H1 (cell line): Measurements from ENCODE around the gene KCTD19. TPM values are rescaled to one million over a fixed set of nuclear protein-coding genes. Genes with fewer than 3 reads are reported as not detected.

Experiments used
- EGR1 ChIP-seq: IDR thresholded peaks from 2 replicates; pipeline ENCODE4 v1.6.1; 2011; ENCODE audit warnings: low read depth, low read length, borderline replicate concordance
- PHF8 ChIP-seq: fragments of 200-600 bp; sonication (generic); conservative IDR thresholded peaks from 2 replicates; pipeline ENCODE4 v1.7.1; 2012; ENCODE audit warnings: low read depth, mild to moderate bottlenecking, inconsistent platforms, low read length, moderate library complexity
- RXRA ChIP-seq: IDR thresholded peaks from 2 replicates; pipeline ENCODE4 v1.6.1; 2011; ENCODE audit warnings: low read depth, mild to moderate bottlenecking, low read length, moderate library complexity; ENCODE audit not compliant: insufficient read depth
- SAP30 ChIP-seq: fragments of 300-600 bp; sonication (generic); IDR thresholded peaks from 2 replicates; pipeline ENCODE4 v1.7.1; 2012; ENCODE audit warnings: low read length, moderate library complexity, mild to moderate bottlenecking, inconsistent platforms; ENCODE audit not compliant: insufficient read depth, insufficient replicate concordance
- SUZ12 ChIP-seq: fragments of 200-600 bp; sonication (generic); IDR thresholded peaks from 2 replicates; pipeline ENCODE4 v1.6.1; 2012; ENCODE audit warnings: mild to moderate bottlenecking, inconsistent platforms, low read length, moderate library complexity, mixed read lengths
- polyA plus RNA-seq, 7 experiments: library from polyadenylated mRNA; depleted of rRNA in 3 of 7; stranded (reverse) in 5 of 7; unstranded in 2 of 7; fragments of >200 nt in 5 of 7; fragments of 200-250 nt in 2 of 7; gene quantifications; 1 replicate in 5 of 7; 2 replicates in 1 of 7; 4 replicates in 1 of 7; pipeline versions ENCODE4 v1.2.1 to v1.2.3, GENCODE V29; 2011 to 2013; ENCODE audit warnings: missing spikeins in 2 of 7, mixed read lengths in 2 of 7
- total RNA-seq: library from RNA; stranded (reverse); fragmentation: NEBNext Ultra II Directional; extraction: Animal tissue kit (Norgen Biotek cat#: 25700); gene quantifications from 2 replicates; pipeline ENCODE4 v1.2.1, GENCODE V29; 2021

KCTD19 gene
- total and polyA plus RNA-seq, 2 of the 8 experiments (the other 6 are each of a cell fraction or from before 2014, with no cell fraction given): 0.06 to 0.24 TPM

DNA sequence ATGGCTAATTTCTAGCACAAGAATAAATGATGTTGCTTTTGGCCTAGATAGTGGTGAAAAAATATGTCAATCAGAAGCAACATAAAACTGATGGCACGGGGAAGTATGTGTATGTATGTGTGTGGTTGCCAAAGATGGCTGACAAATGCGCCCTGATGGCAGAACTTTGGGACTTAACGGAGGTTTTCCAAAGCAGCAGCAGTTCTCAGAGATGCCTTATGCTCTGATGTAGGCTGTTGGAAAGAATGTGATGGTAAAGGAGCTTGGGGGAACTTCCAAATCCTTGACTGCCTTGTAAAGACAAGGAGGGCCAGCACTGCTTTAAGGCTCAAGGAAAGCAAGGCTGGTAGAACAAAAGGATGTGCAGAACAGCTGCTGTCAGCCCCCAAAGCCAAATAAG lies 16.0 kb downstream of the KCTD19 start (continued):
- TF ChIP-seq SUZ12 (no peak), PHF8 (no peak), SAP30 (no peak), RXRA (no peak), EGR1 (no peak)
- TF ChIP-seq, all 59 proteins: peak for 0
